ENCODE results near the gene RIPOR3.

RIPOR3 gene

DNA sequence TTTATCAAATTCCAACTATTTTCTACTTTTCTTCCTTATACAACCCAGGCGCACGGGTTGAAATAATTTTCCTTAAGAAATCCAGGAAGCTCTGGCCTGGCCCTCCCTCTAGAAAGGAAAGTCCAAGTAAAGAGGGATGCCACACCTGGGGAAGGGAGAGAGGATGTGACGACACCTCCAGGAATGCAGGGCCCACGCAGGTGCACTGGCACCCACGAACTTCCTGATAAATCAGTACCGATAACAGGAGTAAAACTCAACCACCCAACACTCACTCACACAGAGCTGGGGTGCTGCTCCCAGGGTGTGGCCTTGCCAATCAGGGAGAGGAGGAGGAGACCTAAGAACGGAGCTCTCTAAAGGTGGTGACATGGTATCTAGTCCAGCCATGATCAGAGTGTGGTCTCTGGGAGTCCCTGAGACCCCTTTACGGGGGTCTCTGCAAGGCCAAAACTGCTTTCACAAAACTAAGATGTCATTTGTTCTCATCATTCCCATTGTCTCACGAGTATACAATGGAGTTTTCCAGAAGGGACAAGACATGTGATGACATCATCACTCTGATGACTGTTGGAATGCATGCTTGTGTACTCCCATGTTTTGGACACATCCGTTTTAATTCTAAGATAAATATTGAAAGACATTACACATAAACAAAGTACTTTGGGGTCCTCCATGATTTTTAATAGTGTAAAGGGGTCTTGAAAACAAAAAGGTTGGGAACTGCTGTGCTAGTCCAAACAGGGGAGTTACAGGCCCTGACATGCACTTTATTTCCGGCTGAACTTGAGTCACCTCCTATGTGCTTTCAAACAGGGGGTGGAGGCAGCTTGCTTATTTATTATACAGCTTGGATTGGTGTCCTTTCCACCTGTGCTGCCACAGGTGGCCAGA is 37.9 kb upstream of the RIPOR3 start:
- no peak for DNase-seq (ENCODE audit: insufficient read length)

DNA sequence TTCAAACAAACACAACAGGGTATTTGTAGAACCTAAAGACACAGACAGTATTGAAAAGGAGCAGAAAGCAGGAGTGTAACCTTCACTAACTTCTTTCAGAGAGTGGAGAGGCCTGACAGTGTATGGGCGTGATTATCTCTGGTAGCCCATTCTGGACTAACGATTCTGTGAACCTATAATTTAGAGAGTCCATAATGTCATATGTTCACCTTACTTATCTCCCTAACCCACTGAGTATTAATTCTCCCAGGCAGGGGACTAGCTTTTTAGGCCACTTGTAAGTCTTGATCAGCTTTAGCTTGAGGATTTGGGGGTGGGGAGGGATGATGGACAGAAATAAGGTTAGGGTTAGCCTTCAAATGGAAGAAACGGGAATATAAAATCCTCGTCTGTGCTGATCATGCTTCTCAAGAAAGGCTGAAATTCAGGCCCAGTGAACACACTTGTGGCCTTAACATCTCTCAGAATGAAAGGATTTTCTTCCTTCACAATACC is 37.2 kb upstream of the RIPOR3 start:
- TF ChIP-seq TAF1 (IDR thresholded peaks at IDR 0.05; ENCODE audit: borderline replicate concordance, low read depth, low read length): no peak
- no peak for TF ChIP-seq POLR2A (IDR thresholded peaks at IDR 0.05; ENCODE audit: low read depth, low read length)
- no peak for TF ChIP-seq POLR2AphosphoS5 (IDR thresholded peaks at IDR 0.05; ENCODE audit: low read depth, low read length)
- DNase-seq (ENCODE audit: insufficient read length): no peak
- no peak for FAIRE-seq

More for the DNA sequence above, 37.9 kb upstream of the RIPOR3 start:
- FAIRE-seq: no peak
- TF ChIP-seq POLR2A (IDR thresholded peaks at IDR 0.05; ENCODE audit: low read depth, low read length) (no peak), POLR2AphosphoS5 (IDR thresholded peaks at IDR 0.05; ENCODE audit: low read depth, low read length) (no peak), TAF1 (IDR thresholded peaks at IDR 0.05; ENCODE audit: borderline replicate concordance, low read depth, low read length) (no peak)

DNA sequence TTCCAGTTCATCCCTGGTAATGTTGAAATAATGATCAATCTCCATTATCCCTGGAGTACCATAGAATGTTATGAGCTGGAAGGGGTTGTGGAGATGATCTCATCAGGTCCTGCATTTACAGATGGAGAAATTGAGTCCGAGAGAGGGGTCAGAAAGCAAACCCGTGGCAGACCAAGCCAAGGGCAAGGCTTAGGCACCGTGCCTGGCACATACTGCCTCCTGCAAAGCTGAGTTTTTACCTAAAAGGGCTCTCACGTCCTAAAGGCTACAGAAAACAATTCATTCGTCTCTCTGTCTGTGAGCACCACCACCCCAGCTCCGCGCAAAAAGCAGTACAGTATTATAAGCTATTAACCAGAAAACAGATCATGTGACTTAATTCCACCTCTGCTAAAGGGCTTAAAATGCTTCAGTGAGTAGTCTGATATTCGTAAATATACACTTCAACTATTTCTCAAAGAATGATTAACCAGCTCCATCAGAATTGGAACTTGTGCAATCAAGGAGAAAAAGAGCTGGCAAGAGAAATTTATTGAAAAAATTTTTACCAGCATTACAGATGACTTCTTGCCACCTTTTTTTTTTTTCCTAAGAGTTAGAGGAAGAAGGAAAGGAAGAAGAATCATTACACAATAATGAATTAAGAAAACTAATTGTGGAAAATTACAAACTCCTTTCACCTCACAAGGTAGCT is 36.6 kb upstream of the RIPOR3 start:
- TF ChIP-seq TAF1 (IDR thresholded peaks at IDR 0.05; ENCODE audit: borderline replicate concordance, low read depth, low read length): no peak
- TF ChIP-seq POLR2A (IDR thresholded peaks at IDR 0.05; ENCODE audit: low read depth, low read length): no peak
- no peak for TF ChIP-seq POLR2AphosphoS5 (IDR thresholded peaks at IDR 0.05; ENCODE audit: low read depth, low read length)
- no peak for DNase-seq (ENCODE audit: insufficient read length)
- no peak for FAIRE-seq

DNA sequence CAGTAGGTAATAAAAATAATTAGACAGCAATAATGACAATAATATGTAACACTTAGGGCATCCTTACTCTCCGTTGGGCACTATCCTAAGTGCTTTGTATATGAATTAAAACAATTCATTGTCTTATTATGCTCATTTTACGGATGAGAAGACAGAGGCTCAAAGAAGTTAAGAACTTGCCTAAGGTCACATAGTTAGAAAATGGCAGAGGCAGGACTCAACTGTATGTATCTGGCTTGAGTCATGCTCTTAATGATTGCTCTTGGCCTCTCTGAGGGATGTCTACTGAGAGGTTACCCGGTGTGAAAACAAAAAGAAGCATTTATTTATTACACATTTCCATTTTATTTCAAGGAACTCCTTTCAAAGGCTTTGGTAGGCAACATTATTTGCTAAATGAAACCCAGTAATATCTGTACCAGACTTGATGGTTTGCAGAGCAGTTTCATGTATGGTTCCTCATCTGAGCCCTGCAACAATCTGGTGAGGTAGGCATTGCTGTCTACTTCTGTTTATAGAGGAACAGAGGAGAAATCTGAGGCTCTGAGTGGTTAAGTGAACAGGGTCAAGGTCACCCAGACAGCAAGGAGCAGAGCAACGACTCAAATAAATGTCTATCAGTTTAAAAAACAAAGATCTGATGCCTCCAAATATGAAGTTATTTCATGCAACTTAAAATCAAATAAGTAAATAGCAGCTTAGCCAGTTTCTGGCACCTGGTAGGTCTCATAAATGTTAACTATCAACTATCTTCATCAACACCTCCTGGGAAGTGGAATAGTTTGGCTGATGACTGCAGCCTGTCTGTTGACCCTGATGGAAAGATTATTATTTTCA is 35.8 kb upstream of the RIPOR3 start:
- TF ChIP-seq POLR2AphosphoS5 (IDR thresholded peaks at IDR 0.05; ENCODE audit: low read depth, low read length): no peak
- no peak for TF ChIP-seq POLR2A (IDR thresholded peaks at IDR 0.05; ENCODE audit: low read depth, low read length)
- no peak for TF ChIP-seq TAF1 (IDR thresholded peaks at IDR 0.05; ENCODE audit: borderline replicate concordance, low read depth, low read length)
- FAIRE-seq: no peak
- DNase-seq (ENCODE audit: insufficient read length): no peak

DNA sequence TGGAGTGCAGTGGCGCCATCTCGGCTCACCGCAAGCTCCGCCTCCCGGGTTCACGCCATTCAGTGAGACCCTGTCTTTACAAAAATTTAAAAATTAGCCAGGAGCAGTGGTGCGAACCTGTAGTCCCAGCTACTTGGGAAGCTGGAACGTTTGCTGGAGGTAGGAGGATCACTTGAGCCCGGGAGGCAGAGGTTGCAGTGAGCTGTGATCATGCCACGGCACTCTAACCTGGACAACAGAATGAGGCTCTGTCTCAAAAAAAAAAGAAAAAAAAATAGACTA is 34.3 kb upstream of the RIPOR3 start:
- FAIRE-seq: no peak
- no peak for DNase-seq (ENCODE audit: insufficient read length)
- no peak for TF ChIP-seq POLR2A (IDR thresholded peaks at IDR 0.05; ENCODE audit: low read depth, low read length)
- no peak for TF ChIP-seq POLR2AphosphoS5 (IDR thresholded peaks at IDR 0.05; ENCODE audit: low read depth, low read length)
- no peak for TF ChIP-seq TAF1 (IDR thresholded peaks at IDR 0.05; ENCODE audit: borderline replicate concordance, low read depth, low read length)

DNA sequence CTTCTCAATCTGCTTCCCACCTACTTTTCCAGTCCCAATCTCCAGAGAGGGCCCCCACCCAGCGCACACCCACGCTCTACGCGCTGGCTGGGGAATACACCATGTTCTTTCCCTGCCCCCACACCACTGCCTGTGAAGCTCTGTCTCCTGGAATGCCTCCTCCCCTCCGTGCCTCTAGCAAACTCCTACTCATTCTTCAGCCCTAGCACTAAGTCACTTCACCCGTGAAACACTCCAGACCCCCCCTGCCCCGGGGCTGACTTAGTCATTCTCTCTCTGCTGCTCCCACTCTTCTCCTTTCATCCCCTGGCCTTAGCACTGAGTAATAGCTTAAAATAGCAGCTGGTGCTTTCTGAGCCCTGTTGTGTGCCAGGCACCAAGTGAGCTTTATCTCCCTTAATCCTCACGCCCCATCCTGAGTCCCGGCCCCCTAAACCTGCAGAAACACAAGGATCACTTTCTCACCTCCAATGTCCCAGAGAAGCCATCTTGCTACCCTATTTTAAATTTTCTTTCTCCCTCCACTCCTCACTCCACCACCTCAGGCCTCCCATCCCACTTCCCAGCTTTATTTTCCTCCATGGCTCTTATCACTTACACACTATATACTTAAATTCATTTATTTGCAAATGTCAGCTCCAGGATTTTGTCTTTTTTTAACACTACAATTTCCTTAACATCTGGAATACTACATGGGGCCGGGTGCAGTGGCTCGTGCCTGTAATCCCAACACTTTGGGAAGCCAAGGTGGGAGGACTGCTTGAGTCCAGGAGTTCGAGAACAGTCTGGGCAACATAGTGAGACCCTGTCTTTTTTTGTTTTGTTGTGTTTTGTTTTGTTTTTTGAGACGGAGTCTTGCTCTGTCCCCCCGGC is 33.7 kb upstream of the RIPOR3 start:
- DNase-seq (ENCODE audit: insufficient read length) (no peak), FAIRE-seq (no peak)
- TF ChIP-seq POLR2A (IDR thresholded peaks at IDR 0.05; ENCODE audit: low read depth, low read length) (no peak), TAF1 (IDR thresholded peaks at IDR 0.05; ENCODE audit: borderline replicate concordance, low read depth, low read length) (no peak), POLR2AphosphoS5 (IDR thresholded peaks at IDR 0.05; ENCODE audit: low read depth, low read length) (no peak)

DNA sequence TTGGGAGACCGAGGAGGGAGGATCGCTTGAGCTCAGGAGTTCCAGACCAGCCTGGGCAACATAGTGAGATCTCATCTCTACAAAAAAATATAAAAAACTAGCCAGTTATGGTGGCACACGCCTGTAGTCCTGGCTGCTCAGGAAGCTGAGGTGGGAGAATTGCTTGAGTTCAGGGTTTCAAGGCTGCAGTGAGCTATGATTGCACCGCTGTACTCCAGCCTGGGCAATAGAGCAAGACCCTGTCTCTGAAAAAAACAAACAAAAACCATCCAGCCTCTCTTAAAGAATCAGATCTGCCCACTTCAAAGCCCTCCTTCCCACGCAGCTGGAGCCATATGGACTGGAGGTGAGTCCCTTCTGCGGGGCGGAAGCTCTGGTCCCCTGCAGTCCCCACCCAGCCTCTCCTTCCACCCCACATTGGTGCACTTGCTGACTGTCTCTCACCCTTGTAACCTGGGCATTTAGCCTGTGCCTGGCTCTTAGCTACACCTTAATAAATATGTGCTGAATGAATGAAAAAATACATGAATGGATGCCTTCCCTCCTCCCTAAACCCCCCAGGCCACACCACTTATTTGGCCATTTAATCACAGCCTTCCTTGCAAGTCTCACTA is 32.9 kb upstream of the RIPOR3 start:
- FAIRE-seq (no peak), DNase-seq (ENCODE audit: insufficient read length) (no peak)
- TF ChIP-seq POLR2AphosphoS5 (IDR thresholded peaks at IDR 0.05; ENCODE audit: low read depth, low read length) (no peak), TAF1 (IDR thresholded peaks at IDR 0.05; ENCODE audit: borderline replicate concordance, low read depth, low read length) (no peak), POLR2A (IDR thresholded peaks at IDR 0.05; ENCODE audit: low read depth, low read length) (no peak)

DNA sequence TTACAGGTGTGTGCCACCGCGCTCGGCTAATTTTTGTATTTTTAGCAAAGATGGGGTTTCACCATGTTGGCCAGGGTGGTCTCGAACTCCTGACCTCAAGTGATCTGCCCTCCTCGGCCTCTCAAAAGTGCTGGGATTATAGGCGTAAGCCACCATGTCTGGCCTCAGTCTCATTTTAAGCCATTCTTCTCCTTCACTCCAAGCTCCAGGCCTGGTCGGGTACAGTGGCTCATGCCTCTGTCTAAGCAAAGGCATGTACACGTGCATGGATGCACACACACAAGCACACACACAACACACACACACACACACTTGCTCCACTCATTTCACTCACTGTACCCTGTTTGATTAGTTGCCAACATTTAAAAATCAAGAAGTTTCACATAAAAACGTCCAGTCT is 32.3 kb upstream of the RIPOR3 start:
- FAIRE-seq (no peak), DNase-seq (ENCODE audit: insufficient read length) (no peak)
- TF ChIP-seq TAF1 (IDR thresholded peaks at IDR 0.05; ENCODE audit: borderline replicate concordance, low read depth, low read length): no peak
- TF ChIP-seq POLR2AphosphoS5 (IDR thresholded peaks at IDR 0.05; ENCODE audit: low read depth, low read length): no peak

DNA sequence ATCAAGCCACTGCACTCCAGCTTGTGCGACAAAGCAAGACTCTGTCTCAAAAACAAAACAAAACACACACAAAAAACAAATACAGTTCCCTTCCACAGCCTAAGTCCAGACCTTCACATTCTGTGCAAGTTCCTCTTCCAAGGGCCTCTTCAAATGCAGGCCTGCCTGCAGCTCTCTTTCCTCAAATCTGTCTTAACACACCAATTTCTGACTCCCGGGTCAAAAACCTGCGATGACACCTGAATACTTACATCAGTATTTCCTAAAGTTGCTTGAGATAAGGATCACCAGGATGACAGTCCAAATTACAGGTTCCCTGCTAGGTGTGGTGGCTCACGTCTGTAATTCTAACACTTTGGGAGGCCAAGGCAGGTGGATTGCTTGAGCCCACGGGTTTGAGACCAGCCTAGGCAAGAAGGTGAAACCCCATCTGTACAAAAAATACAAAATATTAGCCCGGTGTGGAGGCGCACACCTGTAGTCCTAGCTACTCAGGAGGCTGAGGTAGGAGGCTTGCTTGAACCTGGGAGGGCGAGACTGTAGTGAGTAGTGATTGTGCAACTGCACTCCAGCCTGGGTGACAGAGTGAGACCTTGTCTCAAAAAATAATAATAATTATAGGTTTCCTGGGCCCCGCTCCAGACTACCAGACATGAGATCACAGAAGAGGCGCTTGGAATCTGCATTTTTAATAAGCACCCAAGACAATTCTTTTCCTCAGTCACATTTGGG is 31.2 kb upstream of the RIPOR3 start:
- TF ChIP-seq TAF1 (IDR thresholded peaks at IDR 0.05; ENCODE audit: borderline replicate concordance, low read depth, low read length) (no peak), POLR2A (IDR thresholded peaks at IDR 0.05; ENCODE audit: low read depth, low read length) (no peak), POLR2AphosphoS5 (IDR thresholded peaks at IDR 0.05; ENCODE audit: low read depth, low read length) (no peak)
- FAIRE-seq (no peak), DNase-seq (ENCODE audit: insufficient read length) (no peak)

DNA sequence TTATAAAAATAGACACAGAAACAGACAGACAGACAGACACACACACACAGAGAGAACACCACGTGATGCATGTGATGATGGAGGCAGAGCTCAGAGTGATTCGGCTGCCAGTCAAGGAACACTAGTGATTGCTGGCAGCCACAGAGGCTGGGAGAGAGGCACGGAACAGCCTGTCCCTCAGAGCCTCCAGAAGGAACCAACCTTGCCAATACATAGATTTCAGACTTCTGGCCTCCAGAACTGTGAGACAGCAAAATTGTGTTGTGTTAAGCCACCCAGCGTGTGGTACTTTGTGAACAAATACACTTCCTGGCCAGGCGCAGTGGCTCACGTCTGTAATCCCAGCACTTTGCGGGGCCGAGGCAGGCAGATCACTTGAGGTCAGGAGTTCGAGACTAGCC is 30.5 kb upstream of the RIPOR3 start:
- TF ChIP-seq TAF1 (IDR thresholded peaks at IDR 0.05; ENCODE audit: borderline replicate concordance, low read depth, low read length): no peak
- no peak for TF ChIP-seq POLR2AphosphoS5 (IDR thresholded peaks at IDR 0.05; ENCODE audit: low read depth, low read length)
- TF ChIP-seq POLR2A (IDR thresholded peaks at IDR 0.05; ENCODE audit: low read depth, low read length): no peak
- FAIRE-seq: no peak

More for the DNA sequence above, 30.5 kb upstream of the RIPOR3 start:
- no peak for DNase-seq (ENCODE audit: insufficient read length)
